HG03558 (cell line): ENCODE measurements around the gene GPR162.

Source experiments
- ATAC-seq: cut with Tn5 transposase; IDR thresholded peaks from one replicate; pipeline ENCODE4 v1.9.1; 2021; ENCODE audit warnings: moderate number of reproducible peaks; ENCODE audit not compliant: unreplicated experiment; ENCODE audit errors: extremely low read depth

The GPR162 gene, protein sequence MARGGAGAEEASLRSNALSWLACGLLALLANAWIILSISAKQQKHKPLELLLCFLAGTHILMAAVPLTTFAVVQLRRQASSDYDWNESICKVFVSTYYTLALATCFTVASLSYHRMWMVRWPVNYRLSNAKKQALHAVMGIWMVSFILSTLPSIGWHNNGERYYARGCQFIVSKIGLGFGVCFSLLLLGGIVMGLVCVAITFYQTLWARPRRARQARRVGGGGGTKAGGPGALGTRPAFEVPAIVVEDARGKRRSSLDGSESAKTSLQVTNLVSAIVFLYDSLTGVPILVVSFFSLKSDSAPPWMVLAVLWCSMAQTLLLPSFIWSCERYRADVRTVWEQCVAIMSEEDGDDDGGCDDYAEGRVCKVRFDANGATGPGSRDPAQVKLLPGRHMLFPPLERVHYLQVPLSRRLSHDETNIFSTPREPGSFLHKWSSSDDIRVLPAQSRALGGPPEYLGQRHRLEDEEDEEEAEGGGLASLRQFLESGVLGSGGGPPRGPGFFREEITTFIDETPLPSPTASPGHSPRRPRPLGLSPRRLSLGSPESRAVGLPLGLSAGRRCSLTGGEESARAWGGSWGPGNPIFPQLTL

DNA sequence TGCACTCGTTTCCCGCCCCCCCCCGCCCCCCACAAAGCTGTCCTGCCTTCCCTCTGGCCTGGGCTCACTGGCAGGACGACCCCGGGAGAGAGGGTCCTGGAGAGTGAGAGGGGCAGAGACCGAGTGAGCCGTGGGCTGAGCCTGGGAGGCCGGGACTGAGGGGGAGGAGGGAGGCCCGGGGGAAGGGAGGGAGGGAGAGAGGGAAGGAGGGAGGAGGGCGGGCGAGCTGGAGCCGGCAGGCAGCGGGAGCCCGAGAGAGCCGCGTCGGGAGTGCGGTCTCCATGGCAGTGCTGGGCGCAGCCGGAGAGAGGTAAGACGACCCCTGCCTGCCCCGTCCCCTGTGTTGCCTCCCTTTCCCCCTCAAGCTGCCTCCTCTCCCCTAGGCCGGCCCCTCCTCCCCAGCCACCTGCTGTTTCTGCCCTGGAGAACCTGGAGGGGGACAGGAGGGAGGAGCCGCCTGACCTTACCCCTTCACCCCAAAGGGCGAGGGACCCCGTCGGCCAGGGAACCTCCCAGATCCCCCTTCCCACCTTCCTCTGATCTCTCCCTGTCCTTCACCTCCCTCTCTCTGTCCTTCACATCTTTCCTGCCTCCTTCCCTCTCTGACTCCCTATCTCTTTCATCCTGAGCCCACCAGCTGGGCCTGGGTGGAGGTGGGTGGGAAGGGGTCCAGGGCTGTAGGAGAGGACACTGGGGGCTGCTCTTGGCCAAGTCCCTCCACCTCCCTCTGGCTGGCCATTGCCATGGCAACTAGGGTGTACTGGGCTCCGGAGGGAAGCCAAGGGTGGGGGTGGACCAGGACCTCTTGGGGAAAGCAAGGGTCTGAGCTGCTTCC lies at the start of gene GPR162:
GPR162 (plus strand) TSS at position 231 of the 835 bp plus-strand sequence. CDS start 2,078 bp downstream, outside the sequence.
- no peak for ATAC-seq

DNA sequence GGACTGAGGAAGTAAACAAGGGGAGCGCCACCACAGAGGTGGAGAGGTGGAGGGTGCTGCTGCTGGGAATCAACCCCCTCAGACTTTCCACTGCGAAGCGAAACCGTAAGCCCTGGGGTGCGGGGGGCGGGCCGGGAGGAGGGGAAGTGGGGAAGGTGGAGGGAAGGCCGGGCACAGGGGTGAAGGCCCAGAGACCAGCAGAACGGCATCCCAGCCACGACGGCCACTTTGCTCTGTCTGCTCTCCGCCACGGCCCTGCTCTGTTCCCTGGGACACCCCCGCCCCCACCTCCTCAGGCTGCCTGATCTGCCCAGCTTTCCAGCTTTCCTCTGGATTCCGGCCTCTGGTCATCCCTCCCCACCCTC lies 49.3 kb upstream of the GPR162 start, which contains the start of gene LAG3:
LAG3 (plus strand) TSS at position 190 of the 365 bp plus-strand sequence. CDS start 333 bp downstream, outside the sequence.
- ATAC-seq, result no peak

DNA sequence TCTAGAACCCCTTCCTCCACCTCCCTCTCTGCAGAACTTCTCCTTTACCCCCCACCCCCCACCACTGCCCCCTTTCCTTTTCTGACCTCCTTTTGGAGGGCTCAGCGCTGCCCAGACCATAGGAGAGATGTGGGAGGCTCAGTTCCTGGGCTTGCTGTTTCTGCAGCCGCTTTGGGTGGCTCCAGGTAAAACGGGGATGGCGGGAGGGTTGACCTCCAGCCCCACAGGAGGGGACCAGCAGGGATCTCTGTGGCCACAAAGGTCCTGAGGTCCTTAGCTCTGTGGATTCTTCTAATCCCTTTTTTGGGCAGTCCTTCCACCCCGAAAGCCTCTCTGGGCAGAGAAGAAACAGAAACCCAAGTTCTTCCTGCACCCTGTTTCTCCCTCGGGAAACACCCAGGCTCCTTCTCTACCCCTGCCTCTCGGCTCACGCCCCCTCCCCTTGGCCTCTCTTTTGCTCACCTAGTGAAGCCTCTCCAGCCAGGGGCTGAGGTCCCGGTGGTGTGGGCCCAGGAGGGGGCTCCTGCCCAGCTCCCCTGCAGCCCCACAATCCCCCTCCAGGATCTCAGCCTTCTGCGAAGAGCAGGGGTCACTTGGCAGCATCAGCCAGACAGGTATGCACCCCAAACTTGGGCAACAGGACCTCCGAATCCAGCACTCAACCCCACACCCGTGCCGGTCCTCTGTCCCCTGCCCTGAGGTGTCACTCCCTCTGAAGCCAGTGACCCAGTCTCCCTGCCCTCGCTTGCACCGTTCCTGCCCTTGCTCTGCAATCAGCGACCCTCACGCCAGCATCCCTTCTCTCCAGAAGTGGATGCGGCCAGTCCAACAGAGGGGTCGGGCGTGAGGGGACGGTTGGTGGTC lies 48.7 kb upstream of the GPR162 start:
- ATAC-seq, result no peak

DNA sequence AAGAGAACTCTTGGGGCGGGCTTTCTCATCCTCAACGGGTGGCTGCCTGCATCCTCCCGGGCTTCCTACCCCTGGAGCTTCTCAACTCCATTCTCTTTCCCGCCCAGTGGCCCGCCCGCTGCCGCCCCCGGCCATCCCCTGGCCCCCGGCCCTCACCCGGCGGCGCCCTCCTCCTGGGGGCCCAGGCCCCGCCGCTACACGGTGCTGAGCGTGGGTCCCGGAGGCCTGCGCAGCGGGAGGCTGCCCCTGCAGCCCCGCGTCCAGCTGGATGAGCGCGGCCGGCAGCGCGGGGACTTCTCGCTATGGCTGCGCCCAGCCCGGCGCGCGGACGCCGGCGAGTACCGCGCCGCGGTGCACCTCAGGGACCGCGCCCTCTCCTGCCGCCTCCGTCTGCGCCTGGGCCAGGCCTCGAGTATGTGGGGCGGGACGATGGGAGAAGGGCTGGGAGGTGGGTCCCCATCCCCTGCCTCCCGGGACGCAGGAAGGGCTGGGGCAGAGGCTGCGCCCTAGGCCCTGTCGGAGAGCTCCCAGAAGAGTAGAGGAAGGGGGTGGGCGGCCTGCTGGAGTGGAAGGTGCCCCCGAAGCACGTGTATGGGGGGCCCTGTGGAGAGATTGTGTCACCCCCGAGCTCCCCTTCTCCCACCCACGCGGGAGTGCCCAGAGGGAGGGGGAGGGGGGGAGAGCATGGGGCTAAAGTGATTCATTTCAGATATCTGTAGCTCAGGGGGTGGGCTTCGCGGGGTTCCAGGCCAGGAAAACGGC lies 47.9 kb upstream of the GPR162 start:
- ATAC-seq, result no peak

DNA sequence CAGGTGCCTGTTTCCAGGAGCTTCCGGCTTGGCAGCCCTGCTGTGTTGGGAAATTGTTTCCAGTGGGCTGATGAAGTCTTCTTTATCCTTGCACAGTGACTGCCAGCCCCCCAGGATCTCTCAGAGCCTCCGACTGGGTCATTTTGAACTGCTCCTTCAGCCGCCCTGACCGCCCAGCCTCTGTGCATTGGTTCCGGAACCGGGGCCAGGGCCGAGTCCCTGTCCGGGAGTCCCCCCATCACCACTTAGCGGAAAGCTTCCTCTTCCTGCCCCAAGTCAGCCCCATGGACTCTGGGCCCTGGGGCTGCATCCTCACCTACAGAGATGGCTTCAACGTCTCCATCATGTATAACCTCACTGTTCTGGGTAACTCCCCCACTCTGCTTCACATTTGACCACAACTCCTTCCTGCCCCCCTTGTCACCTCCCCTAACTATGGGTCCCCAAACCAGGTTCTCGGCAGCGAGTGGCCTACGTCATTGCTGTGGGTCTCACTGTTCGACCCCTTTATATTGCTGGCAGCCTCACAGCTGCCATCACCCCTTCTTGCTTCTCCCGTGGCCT lies 47.0 kb upstream of the GPR162 start:
- no peak for ATAC-seq

DNA sequence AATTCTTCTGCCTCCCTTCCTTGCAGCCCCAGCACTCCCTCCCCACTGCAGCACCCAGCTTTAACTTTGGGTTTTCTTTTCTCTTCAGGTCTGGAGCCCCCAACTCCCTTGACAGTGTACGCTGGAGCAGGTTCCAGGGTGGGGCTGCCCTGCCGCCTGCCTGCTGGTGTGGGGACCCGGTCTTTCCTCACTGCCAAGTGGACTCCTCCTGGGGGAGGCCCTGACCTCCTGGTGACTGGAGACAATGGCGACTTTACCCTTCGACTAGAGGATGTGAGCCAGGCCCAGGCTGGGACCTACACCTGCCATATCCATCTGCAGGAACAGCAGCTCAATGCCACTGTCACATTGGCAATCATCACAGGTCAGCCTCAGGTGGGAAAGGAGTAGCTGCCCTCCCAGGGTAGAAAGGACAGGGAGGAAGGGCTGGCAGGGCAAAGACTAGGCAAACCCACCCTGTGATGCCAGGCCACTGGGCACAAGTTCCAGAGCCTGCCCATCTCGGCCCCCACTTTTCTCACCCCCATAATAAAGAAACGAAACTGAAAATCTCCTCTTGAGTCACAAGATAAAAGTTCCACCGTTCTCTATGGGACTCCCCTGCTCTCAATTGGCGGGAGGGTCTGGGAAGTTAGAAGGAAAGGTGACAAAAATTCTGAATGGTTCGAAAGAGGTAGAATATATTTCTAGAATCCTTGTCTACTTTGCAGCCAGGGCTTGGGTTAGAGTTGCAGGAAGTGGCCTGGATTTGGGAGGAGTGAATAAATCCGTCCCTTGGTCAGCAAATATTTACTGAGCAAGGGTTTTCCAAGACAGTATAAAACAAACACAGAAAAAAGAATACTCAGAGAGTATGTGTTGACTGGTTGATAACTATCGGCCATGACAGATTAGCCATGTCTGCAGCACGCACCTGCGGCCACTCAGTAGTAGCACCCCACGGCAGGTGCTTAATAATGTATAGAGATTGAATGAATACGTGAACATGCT lies 46.1 kb upstream of the GPR162 start:
- ATAC-seq, result no peak

DNA sequence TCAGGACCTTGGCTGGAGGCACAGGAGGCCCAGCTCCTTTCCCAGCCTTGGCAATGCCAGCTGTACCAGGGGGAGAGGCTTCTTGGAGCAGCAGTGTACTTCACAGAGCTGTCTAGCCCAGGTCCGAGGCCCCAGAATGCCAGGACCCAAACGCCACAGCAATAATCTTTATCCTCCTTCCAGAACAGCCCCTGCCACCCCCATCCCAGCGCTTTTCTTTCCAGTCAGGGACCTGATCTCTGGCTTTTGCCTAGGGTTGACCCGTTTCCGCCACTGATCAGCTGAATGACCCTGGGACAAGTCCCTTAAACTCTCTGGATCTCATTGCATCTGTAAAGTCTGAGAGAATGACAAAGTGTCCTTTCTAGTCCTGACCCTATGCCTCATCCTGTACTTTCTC lies 44.2 kb upstream of the GPR162 start:
- ATAC-seq, result no peak

DNA sequence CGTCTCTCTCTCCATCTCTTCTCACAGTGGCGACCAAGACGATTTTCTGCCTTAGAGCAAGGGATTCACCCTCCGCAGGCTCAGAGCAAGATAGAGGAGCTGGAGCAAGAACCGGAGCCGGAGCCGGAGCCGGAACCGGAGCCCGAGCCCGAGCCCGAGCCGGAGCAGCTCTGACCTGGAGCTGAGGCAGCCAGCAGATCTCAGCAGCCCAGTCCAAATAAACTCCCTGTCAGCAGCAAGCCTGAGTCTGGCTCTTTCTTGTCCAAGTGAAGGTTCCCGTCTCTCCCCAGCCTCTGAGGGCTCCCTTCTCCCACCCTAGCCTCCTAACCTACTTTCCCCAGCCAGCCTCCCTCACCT lies 43.4 kb upstream of the GPR162 start:
- no peak for ATAC-seq

DNA sequence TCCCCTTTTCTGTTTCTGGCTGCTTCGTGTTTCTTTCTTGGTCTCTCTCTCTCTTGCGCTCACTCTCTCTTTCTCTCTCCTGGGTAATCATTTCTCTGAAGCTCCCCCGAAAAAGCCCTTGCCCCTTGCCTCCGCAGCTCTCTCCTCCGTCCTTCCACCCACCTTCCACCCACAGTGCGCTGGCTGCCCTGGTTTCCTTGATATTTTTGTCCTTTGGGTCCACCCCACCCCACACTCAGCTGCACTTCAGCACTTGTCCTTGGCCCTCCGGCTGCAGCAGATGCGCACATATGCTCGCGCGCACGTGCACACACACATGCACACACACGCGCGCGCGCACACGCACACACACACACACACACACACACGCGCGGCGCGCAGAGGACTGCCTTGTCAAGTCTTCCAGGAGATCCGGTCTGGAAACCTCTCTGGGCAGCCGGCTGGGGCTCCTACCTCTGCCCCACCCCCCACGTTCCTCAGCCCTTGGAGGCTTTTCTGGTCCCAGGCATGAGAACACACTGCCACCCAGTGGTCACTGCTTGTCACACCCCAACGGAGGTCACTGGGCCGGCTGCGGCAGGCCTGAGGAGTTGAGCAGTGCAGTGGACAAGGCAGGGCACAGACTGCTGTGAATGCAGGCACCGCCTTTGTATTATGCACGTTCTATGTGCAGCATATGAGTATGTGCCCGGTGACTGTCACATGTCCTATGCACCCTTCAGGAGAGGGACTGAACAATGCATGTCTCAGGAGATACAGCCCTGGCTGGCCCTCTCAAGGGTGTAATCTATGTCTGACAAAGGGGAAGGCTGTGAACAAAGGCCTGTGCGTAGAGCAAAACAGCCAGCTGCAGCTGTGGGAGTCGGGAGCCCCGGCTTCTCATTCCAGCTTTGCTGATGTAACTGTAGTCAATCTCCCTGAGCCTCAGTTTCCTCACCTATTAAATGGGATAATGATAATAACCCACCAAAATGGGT lies 42.8 kb upstream of the GPR162 start:
- peak; percentile 62 for ATAC-seq

DNA sequence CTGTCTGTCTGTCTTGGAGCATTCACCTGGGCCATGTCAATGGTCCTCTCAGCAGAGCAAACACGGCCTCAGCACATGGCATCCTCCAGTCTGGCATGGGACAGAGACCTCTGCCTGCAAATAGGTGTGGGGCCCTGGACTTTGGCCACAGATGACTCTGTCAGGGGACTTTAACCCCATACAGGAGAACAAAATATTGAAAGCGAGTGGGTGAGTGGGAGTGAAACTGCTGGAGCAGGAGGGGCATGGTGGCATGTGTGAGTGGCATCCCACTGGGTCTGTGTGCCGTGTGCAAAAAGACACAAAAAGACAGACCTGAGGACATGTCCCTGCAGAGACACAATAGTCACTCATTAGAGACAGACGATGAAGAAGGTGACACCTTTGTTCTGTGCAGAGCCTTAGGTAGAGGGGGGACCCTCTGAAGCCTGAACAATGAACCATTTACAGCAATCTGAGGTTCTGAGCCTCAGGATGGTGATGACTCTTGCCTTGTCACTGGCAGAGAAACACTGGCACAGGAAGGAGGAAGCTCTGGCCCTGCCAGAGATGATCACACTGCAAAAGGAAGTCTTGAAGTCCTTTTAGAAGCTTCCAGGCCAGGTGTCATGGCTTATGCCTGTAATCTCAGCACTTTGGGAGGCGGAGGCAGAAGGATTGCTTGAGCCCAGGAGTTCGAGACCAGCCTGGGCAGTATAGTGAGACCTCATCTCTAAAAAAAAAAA lies 41.8 kb upstream of the GPR162 start:
- no peak for ATAC-seq

DNA sequence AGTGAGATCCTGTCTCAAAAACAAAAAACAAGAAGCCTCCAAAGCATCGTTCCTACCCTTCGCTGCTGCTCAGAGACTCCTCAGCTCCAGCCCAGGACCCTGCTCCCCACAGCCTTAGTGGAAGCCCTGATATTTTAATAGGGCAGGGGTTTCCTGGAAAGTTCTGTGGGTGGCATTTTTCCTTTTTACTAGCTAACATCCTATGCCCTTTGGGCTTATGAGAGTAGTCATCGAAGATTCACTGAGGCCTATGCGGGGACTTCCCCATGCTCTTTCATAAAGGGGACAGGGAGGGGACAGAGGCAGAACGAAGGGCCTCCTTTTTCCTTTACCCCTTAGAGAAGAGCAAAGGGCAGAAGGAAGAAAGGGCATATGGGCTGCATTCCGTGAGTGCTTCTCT lies 41.0 kb upstream of the GPR162 start:
- ATAC-seq, result no peak

DNA sequence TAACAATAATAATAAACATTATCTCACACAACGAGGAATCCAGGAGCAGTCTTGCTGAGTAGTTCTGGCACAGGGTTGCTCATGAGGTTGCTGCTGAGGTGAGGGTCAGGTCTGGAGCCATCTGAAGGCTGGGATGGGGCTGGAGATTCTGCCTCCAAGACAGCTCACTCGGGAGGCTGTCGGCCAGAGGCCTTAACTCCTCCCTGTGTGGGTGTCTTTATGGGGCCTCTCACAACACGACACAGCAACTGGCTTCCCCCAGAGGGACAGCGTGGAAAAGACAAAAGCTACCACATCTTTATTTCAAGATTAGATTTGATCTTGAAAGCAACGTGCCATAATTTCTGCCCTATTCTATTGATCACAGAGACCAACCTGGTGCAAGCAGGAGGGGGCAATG lies 39.5 kb upstream of the GPR162 start:
- no peak for ATAC-seq

DNA sequence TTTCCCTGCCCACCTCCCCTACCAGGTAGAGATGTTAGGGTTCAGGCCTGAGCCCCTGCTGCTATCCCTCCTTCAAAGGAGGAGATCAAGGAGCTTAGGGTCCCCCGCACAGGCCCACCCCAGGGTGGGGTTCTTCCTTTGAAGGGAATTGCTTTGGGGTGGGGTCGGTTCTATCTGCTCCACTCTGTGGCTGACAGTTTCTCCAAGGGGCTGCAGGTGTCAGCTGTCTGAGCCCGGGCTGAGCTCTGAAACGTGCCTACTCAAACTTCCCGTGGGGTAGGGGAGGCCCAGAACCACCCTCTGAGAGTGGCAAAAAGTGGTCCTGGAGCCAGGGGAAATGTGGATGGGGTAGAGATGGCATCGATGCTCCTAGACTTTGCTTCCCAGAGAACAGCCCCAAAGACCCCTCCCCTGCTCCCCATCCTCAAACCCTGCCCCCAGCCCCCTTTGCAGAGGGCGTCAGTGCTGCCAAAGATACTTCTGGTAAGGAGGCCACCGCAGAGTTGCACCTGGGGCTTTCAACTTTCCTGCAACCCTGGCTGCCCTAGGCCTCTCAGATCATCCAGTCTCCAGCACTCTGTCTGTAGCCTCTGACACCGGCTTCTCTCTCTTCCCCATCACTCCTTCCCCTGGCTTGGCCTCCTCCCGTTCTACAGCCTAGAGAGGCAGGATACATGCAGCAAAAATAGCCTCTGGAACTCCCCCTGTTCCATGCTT lies 38.6 kb upstream of the GPR162 start:
- ATAC-seq, result no peak

DNA sequence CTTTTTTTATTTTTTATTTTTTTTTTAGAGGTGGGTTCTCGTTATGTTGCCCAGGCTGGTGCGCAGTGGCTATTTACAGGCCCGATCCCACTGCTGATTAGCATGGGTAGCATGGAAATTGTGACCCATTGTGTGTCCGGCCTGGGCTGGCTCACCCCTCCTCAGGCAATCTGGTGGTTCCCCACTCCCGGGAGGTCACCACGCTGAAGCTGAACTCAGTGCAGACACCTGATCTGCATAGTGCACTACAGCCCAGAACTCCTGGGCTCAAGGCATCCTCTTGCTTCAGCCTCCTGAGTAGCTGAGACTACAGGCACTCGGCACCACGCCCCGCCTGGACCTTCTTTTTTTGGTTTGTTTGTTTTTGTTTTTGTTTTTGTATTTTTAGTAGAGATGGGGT lies 37.8 kb upstream of the GPR162 start:
- no peak for ATAC-seq

DNA sequence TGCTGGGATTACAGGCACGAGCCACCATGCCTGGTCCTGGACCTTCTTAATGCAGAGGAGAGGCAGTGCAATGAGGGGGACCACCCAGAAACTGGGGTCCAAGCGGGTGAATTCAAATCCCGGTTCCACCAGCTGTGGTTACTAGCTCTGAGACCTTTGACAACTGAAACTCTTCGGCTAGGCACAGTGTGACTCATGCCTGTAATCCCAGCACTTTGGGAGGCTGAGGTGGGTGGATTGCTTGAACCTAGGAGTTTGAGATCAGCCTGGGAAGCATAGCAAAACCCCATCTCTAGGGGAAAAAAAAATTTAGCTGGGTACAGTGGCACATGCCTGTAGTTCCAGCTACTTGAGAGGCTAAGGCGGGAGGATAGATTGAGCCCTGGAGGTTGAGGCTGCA lies 37.3 kb upstream of the GPR162 start:
- ATAC-seq, result no peak

DNA sequence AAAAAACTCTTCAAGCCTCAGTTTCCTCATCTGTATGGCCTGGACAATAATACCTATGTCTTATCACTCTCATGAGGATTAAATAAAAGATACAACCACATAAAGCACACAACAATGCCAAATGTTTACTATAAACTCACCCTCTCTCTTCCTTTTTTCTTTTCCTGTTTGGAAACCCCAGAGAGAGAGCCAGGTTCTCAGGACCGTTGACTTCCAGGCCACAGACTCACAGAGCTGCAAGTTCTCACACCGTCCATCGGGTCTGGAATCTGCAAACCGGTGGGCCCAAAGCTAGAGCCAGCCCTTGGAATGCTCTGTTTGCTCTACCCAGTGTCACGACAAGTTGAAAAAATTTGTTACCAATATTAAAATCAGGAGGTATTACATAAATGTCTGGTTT lies 36.9 kb upstream of the GPR162 start:
- ATAC-seq, result no peak
